GM19395 (cell line): ENCODE measurements around the gene LPP.

Experiments
- ATAC-seq: cut with Tn5 transposase; IDR thresholded peaks from one replicate; pipeline ENCODE4 v1.9.1; 2021; ENCODE audit warnings: mild to moderate bottlenecking, moderate library complexity; ENCODE audit not compliant: unreplicated experiment

LPP gene

DNA sequence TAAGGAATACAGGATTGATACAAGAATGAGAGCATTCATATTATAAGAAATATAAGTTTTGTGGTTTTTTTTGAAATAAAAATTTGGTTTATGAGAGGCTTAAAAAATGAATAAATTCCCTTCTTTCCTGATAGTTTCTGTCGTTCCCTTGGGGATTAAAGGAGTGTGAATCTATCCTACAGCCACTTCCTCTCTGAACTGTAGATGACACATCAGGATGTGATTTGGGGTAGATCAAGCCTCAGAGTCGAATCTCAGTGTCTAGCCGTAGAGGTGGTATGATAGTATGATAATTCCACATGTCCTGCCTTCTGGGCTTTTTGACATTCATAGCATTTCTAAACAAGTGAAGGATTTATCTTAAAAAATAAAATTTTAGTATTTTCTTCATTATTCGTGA is 343.1 kb downstream of the LPP start:
- ATAC-seq, result no peak

DNA sequence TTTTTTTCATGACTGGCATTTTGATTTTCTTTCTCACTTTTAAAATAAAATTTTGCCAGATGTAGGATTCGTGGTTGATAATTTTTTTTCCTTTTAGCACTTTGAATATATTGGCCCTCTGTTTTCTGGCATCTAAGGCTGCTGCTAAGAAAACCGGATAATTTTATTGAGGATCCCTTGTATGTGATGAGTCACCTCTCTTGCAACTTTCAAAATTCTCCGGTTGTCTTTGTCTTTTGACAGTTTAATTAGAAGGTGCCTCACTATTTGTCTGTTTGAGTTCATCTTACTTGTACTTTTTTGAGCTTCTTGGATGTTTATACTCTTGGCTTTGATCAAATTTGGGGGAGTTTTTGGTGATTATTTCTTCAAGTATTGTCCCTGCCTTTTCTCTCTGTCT is 349.7 kb downstream of the LPP start:
- ATAC-seq, result no peak

DNA sequence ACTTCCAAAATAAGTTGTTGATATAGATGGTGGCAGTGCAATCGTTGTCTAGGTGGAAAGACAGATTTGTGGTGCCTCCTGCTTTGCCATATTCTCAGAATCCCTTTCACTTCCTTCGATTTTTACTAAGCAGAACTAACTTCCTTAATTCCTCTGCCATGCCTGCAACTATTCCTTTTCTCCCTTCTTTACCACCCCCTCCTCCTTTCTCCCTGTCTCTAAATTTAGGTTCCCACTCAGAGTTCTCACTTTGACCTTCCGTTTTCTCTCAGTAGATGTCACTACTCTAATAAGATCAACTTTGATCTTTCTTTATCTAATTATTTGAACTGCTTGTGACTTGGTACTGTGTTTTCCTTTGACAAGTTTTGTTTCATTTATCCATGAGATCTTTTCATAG is 351.2 kb downstream of the LPP start:
- no peak for ATAC-seq

DNA sequence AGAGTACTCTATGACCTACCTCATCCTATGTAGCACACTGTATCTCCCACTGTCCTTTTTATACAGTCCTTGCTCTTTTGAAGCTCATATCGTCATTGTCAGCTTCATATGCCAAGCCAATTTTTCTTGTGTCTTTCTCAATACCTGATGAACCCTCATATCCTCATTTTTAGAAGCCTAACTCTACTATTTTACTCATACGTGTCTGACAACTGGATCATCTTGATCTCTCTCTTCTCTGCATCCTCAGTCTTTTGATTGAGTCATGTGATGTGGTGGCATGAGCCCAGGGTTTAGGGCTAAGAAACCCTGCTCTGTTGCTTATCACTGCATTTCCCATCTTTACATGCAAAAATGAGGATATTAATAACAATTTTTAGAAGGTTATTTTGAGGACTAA is 352.0 kb downstream of the LPP start:
- no peak for ATAC-seq

DNA sequence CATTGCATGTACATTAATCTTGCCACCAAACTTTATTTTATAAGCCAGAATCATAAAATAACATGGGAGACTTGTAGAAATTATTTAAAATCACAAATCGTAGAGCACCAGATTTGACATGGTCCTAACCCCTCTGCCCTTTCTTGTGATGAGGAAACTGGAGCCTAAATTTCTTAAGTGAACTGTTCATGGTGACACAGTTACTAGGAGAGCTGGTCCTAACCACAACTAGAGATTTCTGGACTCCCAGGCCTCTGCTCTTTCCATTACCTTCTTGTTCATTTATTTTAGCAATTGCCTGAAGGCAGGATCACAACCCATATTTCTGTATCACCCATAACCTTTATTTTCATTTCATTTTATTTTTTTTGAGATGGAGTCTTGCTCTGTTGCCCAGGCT is 352.5 kb downstream of the LPP start:
- ATAC-seq, result no peak

DNA sequence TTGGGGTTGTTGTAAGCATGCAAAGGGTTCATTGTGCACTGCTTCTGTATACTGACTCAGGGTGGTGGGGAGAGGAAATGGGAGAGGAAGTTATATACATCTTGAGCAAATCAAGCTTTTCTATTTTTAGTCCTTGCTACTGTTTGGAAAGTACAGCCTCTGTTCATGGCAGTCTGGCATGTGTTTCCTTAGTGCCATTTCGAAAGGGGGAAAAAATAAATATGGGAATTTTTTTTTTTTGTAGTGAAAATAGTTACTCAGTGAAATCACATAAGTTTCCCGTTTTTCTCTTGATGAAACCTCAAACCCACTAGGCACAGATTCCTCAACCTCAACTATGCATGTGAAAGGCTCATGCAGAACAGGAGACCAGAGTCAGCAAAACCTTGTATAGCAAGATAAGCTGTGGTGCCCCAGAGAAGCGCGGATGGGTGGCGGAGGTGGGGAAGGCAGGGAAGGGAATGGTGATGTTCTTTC is 353.3 kb downstream of the LPP start:
- ATAC-seq, result no peak

DNA sequence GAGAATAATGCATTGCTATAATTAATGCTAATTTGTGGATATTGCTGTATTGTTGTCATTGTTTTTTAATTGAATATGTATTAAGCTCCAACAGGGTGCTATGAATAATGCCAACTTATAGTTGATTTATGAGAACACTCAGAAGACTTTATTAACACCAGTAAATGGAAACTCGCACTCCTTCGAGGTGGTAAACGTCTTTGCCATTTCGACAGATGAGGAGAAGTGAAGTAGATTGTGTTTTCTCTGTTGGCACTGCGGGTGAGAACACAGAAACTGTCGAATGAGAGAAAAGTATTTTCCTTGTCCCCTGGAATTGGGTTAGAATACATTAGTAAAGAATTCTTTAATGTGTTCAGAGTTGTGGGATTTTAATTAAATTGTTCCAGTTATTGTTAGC is 354.5 kb downstream of the LPP start:
- ATAC-seq, result no peak

DNA sequence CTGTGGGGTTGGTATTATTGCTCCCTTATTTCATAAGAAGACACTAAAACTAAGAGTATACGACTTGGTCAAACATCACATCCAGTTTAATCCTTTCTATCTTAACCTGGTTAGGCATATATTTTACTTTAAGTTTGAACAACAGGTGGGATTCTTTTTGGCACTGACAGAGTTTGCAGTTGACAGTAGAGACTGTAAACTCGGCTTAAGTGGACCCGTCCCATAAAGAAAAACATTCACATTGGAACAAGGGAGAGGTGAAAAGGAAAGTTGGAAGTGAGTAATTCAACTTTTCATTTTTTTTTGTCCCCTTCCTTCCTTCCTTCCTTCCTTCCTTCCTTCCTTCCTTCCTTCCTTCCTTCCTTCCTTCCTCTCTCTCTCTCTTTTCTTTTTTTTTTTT is 355.4 kb downstream of the LPP start:
- ATAC-seq, result no peak

DNA sequence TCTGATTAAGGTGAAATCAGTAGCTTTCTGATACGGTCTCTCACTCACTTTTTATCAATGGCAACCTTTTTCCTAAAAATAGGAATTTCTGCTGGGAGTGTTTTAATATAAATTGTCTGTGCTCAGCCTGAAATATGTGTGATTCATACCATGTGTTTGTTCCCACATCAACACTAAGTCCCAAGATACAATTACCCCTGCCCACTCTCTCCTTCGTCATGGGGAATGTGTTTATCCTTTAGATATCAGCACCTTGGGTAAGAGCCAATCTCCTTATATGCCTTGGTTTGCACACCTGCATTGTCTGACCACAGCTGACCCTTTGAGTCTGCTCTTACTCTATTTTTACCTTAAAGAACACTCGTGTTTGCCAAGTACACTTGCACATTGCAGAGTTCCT is 356.4 kb downstream of the LPP start:
- no peak for ATAC-seq

DNA sequence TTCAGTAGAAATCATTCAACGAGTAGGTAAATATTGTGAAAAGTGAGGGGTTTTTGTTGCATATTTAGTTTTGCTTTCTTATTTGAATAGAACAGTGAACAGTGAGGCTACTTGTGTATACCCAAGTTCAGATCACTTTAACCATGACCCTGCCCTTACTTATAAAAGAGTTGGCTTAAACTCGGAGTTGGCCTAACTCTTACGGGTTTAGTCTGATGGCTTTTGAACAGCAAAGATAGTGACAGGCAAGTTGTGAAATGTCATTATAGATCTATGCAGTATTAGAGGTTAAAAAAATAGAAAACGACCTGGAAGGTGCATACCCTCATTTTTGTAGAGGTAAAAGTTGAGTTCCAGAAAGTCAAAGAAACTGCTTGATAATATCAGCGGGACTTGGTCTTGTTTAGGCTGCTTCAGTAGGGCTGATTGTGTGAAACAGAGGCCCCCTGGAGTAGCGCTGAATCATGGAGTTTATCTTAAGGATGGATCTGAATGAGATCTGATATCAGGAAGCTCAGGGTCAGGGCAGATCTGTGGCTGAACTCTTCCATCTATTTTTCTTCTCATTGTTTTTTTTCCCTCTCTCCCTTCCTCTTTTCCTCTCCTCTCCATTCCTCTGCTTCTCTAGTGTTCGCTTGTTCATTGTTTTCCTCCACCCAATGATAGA is 359.8 kb downstream of the LPP start:
- ATAC-seq, result no peak

DNA sequence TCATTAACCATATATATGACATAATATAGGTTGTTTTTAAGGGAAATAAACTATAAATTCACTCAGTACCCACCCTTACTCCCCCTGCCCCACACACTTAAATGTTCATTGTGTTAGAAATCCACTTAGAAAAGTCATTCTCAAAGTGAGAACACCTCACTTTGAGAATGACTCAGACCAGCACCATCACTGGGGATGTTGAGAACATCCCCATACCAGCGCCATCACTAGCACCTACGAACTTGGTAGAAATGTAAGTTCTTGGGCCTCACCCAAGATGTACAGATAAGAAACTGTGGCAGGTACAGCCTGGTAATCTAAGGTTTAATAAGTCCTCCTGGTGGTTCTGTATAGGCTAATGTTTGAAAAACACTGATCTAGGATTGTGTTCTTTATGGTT is 362.6 kb downstream of the LPP start:
- no peak for ATAC-seq

DNA sequence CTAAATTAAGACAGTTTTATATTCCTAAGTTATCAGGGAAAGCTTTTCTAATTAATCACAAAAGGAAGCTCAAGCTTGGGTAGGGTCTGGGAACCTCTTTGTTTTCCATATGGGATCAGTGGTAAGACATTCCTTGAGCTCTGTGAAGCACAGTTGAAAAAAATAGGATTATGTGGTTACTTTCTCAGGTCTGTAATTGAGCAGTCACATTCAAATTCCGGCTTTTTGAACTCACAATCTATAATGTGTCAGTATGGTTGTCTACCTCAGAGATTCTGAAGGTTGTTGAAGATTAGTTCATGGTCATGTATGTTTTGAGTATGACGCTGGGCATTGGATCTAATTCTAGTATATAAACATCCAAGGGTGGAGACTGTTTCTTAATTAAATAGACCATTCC is 364.5 kb downstream of the LPP start:
- ATAC-seq, result no peak

DNA sequence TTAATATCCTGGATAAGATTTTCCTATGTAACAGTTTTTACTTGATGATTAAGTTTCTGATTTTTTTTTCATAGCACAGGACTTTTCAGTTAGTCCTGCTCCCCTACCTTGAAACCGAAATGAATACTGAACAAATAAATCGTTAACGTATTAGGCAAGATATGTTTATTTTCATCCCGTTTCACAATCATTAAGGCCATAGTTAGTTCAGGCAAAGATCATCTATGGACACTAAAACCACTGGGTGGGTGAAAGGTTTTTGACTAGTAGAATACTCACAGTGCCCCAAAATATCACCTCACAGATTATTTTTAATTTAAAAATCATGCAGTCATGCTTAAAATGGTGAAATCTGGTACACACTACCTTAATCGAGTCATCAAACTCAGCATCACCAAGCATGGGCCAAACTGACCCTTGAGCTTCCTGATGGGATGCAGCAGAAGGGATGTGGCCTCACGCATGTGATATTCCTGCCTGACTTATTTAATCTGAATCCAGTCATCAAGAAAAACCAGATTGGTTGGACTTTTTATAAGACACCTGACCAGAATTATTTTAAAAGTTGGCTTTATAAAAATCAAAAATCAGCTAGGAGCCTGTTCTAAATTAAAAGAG is 365.0 kb downstream of the LPP start:
- ATAC-seq, result no peak

DNA sequence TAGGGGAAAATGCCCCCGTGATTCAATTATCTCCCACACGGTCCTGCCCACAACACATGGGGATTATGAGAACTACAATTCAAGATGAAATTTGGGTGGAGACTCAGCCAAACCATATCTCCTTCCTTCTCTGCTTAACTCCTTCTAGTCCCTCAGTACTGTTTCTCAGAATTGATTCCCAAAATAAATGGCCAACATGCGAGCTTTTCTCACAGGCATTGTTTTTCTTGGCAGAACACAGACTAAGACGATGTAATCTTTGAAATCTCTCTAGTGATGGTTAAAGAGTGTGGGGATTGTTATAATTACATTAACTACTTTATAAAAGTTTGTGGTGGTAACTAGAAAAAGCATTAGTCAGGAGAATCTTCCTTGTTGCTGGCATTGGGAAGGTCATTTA is 366.5 kb downstream of the LPP start:
- no peak for ATAC-seq

DNA sequence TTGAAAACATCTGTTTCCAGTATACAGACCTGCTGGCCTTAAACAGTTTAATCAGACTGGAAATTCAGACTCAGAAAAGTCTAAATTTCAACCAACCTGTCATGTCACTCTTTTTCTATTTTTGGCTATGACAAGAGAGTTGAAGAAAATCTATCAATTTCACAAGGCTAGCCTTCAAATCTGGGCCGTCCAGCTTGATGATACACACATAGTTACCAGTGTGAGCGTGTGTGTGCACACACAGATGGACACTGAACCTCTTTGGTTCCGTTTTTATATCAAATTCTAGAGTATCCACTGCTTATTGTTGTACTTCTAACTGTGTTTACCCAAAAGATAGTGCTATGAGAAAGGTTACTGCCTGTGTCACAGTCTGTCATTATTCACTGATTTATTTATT is 368.2 kb downstream of the LPP start:
- no peak for ATAC-seq

DNA sequence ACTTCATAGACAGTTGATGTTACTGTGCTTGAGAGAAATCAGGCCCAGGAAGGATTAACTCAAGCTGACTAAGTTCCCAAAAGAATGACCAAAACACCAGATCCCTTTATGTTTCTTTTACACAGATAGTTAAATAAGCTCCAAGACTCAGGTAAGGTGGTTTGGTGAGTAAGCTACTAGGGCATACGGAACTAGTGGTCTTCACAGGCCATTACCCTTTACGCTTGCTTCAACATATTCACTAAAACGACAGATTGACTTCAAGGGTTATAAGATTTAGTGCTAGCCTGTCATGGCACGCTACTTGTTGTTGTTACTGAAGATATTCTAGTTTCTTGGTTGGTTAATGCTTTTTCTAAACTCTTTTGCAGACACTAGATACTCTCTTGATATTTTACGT is 369.3 kb downstream of the LPP start:
- ATAC-seq, result no peak

DNA sequence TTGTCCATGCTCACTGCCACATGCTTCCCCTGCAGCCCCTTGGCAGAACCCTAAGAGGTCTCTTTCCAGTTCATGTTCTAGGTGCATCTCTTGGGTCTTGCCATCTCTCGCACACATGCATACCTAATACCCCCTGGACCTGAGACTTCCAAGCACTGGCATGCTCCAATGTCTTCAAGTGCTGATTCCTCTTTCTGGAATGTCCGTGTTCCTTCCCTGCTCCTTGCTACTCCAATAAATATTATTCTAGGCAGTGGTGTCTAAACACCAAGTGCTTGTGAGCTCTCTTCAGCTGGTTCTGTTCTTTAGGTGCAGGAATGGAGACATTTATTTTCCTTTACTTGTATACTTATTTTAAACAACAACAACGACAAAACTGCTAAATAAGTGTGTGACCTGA is 370.1 kb downstream of the LPP start:
- ATAC-seq, result no peak

DNA sequence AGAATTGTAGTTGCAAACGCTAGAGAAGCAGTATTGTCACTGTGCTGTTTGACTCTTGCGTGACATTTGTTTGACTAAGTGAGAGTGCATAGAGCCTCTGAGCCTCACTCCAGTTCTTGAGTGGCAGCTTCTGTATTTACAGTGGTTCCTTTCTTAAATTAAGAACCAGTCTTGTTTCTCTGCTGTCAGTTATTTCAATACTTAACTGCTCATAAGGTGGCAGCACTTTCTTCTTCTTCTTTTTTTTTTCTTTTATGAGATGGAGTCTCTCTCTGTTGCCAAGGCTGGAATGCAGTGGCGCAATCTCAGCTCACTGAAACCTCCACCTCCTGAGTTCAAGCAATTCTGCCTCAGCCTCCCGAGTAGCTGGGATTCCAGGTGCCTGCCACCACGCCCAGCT is 372.1 kb downstream of the LPP start:
- ATAC-seq, result no peak

DNA sequence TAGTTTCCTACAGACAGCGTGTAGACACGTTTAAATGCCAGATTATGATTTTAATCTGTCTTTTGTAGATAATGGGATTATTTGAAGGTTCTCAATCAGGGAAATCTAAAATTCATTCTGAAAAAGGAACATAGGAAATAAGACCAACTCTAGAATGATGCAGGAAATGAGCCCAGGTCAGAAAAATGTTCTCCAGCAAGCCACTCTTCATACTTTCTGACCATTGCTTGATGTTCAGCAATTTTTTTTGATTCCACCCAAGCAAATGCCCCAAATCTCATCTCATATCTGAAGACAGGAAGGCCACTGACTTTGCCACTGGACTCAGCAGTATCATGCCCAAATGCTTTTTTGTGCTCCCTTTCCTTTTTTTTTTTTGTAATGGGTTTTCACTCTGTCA is 373.4 kb downstream of the LPP start:
- ATAC-seq, result no peak

DNA sequence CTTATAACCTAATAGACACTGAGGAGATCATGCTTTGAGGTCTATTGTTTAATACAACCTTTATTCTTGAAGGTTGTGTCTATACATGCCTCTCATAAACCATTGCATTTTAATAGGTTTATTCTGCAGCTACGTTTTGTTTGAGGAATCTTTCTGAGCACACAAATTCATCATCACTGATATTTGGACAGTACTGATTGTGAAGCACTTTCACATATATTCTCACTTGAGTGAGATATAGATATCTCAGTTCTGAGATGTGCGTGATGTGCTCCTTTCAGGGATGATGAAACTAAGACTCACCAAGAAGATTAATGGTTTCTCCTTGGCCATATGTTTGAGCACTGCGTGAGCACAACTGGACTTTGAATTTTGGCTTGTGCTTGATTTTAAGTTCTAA is 374.4 kb downstream of the LPP start:
- ATAC-seq, result no peak

DNA sequence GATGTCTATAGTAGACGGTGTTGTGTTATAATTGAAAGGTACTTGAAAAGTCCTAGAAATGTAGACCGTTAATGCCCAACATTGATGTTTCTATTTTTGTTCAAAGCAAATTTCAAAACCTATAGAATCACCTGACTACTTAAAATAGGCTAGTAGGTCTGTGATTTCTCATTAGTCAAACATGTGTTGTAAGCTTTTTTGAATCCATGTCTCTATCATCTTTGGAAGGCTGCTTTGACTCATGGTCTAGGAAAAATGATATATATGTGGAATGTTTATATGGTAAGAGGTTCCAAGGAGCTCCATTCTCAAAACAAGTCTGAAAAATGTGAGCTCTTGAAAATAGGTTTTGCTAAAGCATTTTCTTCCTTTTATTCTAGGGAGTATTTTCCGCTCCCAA is 375.3 kb downstream of the LPP start:
- ATAC-seq, result no peak

DNA sequence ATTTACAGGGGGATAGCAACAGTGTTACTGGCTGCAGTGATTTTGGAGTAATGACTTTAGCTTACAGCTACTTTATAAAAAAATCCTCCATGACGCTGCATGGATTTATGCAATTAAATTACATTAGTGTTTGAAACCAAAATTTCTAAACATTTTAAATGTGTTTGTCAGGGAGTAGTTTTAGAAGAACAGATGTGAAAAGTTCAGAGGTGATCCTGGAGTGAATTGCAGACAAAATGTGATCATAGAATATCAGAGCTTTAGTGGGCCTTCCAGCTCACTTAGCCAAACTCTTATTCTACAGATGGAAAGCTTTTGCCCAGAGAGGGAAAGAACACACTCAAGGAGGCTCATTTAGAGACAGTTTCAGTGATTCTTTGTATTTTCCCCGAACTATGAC is 376.3 kb downstream of the LPP start:
- ATAC-seq, result no peak

DNA sequence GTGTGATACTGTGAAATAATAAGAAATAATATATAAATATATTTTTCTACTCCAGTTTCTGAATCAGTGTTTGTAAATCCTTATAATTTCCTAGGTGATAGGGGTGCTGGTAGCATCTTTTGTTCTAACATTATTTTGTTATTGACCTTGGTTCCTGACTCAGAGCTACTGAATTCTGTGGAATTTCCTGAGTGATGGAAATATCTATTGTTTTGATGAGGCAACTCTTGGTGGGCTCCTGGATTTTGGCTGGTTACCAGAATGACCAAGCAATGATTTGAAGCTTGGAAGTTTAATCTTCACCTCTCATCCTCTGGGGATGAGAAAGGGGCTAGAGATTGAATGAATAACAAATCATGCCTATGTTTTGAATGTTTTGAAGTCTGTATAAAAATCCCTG is 377.3 kb downstream of the LPP start:
- ATAC-seq, result no peak
